Sciatic nerve (tissue), 1 donor: ENCODE results near the gene DMWD. TPM values are rescaled to one million over a fixed set of nuclear protein-coding genes. Genes with fewer than 3 reads are reported as not detected.

Experiments
- total RNA-seq: library from RNA; stranded (reverse); fragmentation: NEBNext Ultra II Directional; extraction: Animal tissue kit (Norgen Biotek cat#: 25700); gene quantifications from one replicate; pipeline ENCODE4 v1.2.1, GENCODE V29; 2021
- donor health status: DM: no; HTN: no; CAD: no.

DMWD gene
- total RNA-seq, 1 donor from 2014 or later = 57.4 TPM

Other genes starting within 250 kb of the DMWD start
- gene OPA3, start 208.0 kb downstream of the DMWD start, total RNA-seq = 10.7 TPM
- gene GPR4, start 190.6 kb downstream of the DMWD start, total RNA-seq = 29.7 TPM
- gene EML2, start 153.4 kb downstream of the DMWD start, total RNA-seq = 43.3 TPM
- 5.0 TPM for gene GIPR, start 124.6 kb downstream of the DMWD start, total RNA-seq
- gene SNRPD2, start 100.9 kb downstream of the DMWD start, total RNA-seq = 209 TPM
- 10.9 TPM for gene QPCTL, start 100.2 kb downstream of the DMWD start, total RNA-seq
- gene FBXO46, start 61.9 kb downstream of the DMWD start, total RNA-seq = 23.6 TPM
- not detected for gene MEIOSIN, start 59.4 kb downstream of the DMWD start, total RNA-seq
- 26.3 TPM for gene SIX5, start 23.6 kb downstream of the DMWD start, total RNA-seq
- gene DMPK, start 10.4 kb downstream of the DMWD start, total RNA-seq = 77.9 TPM
- gene RSPH6A, start 22.5 kb upstream of the DMWD start, total RNA-seq = 0.18 TPM
- gene SYMPK, start 70.3 kb upstream of the DMWD start, total RNA-seq = 60.9 TPM
- gene FOXA3, start 71.5 kb upstream of the DMWD start, total RNA-seq = not detected
- 21.0 TPM for gene IRF2BP1, start 93.3 kb upstream of the DMWD start, total RNA-seq
- 8.6 TPM for gene MYPOP, start 109.8 kb upstream of the DMWD start, total RNA-seq
- gene NANOS2, start 121.9 kb upstream of the DMWD start, total RNA-seq = not detected
- gene NOVA2, start 181.0 kb upstream of the DMWD start, total RNA-seq = 9.9 TPM
- gene CCDC61, start 202.6 kb upstream of the DMWD start, total RNA-seq = 17.8 TPM
- 3.2 TPM for gene PGLYRP1, start 230.2 kb upstream of the DMWD start, total RNA-seq
- 0.94 TPM for gene IGFL4, start 248.2 kb upstream of the DMWD start, total RNA-seq